PFSK-1 (cell line): ENCODE measurements around the gene S100A3.

Experiments
- FOXP2 ChIP-seq: optimal IDR thresholded peaks from 2 replicates; pipeline ENCODE3; 2011; ENCODE audit warnings: borderline replicate concordance, control low read depth, inconsistent platforms; ENCODE audit not compliant: insufficient read depth; ENCODE audit errors: extremely low read length, extremely low read depth
- POLR2AphosphoS5 ChIP-seq: IDR thresholded peaks from 2 replicates; pipeline ENCODE4 v1.6.1; 2012; ENCODE audit warnings: low read depth, mild to moderate bottlenecking, control low read depth, low read length, moderate library complexity
- REST ChIP-seq, 2 experiments: IDR thresholded peaks; 2 replicates each; pipeline versions ENCODE4 v1.6.1 to v1.8.0; 2011 to 2012; ENCODE audit warnings: low read depth in 2 of 2, low read length in 2 of 2, control low read depth in 1 of 2, inconsistent platforms in 1 of 2, mild to moderate bottlenecking in 1 of 2, moderate library complexity in 1 of 2; ENCODE audit not compliant: insufficient read depth in 1 of 2
- SIN3A ChIP-seq: IDR thresholded peaks from 2 replicates; pipeline ENCODE4 v1.6.1; 2012; ENCODE audit warnings: mild to moderate bottlenecking, low read length, moderate library complexity, borderline replicate concordance; ENCODE audit not compliant: insufficient read depth
- TAF1 ChIP-seq: IDR thresholded peaks from 2 replicates; pipeline ENCODE4 v1.6.1; 2012; ENCODE audit warnings: low read length, control low read depth, borderline replicate concordance; ENCODE audit not compliant: insufficient read depth

The S100A3 gene

GRCh38 chr1:153543736-153544135 lies 5.3 kb downstream of the S100A3 start:
- TF ChIP-seq FOXP2 (no peak), SIN3A (no peak), TAF1 (no peak), REST (IDR thresholded peaks at IDR 0.05; ENCODE audit: insufficient read depth in 1 of 2, low read depth in 2 of 2, low read length in 2 of 2) (no peak), POLR2AphosphoS5 (no peak)

- TF ChIP-seq TAF1, result no peak
- TF ChIP-seq POLR2AphosphoS5, result no peak
- TF ChIP-seq SIN3A, result no peak
- no peak for TF ChIP-seq REST (IDR thresholded peaks at IDR 0.05; ENCODE audit: insufficient read depth in 1 of 2, low read depth in 2 of 2, low read length in 2 of 2)
These were observed 5.9 kb downstream of the S100A3 start for GRCh38 chr1:153542956-153543711.

- no peak for TF ChIP-seq FOXP2
- no peak for TF ChIP-seq REST (IDR thresholded peaks at IDR 0.05; ENCODE audit: insufficient read depth in 1 of 2, low read depth in 2 of 2, low read length in 2 of 2)
- TF ChIP-seq SIN3A, result no peak
- TF ChIP-seq POLR2AphosphoS5, result no peak
- no peak for TF ChIP-seq TAF1
These were observed 7.1 kb downstream of the S100A3 start for GRCh38 chr1:153541641-153542590.

- TF ChIP-seq FOXP2 (no peak), REST (IDR thresholded peaks at IDR 0.05; ENCODE audit: insufficient read depth in 1 of 2, low read depth in 2 of 2, low read length in 2 of 2) (no peak), SIN3A (no peak), POLR2AphosphoS5 (no peak), TAF1 (no peak)
These were observed 8.4 kb downstream of the S100A3 start, which contains the start of gene S100A5 for GRCh38 chr1:153540394-153541361. Gene S100A5, minus strand, starts transcription at chr1:153540934. Its CDS starts 743 bp downstream, at chr1:153540191.
